HepG2 (cell line): Measurements from ENCODE around the gene TSSK3.

Experiments
- HDAC6 ChIP-seq: fragments of 200-600 bp; sonication (generic); IDR thresholded peaks from 2 replicates; pipeline ENCODE4 v1.7.0; 2017; ENCODE audit warnings: mild to moderate bottlenecking, antibody characterized with exemption, low read length, low read depth
- MED1 ChIP-seq: sonication (generic); formaldehyde crosslinking; IDR thresholded peaks from 2 replicates; pipeline ENCODE4 v1.4.0; 2020; ENCODE audit warnings: missing genetic modification reagents

DNA sequence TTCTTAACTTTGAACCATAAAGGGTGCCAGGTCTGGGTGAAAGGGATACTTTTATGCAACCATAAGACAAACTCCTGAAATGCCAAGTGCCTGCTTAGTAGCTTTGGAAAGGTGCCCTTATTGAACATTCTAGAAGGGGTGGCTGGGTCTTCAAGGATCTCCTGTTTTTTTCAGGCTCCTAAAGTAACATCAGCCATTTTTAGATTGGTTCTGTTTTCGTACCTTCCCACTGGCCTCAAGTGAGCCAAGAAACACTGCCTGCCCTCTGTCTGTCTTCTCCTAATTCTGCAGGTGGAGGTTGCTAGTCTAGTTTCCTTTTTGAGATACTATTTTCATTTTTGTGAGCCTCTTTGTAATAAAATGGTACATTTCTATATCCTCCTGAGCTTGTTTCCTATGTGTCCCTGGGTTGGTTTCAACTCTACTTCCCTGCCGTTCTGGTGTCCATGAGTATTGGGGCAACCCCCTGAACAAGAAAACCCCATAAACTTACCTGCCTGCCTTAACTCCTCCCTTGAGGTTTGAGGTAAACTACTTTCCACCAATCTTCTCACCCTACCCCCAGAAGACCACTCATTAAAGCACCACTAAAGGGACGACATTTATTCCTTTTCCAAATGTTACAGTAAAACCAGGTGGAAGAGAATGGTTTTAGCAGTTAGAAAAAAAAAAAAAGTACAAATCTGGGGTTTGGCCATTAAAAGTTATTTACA is 28.9 kb upstream of the TSSK3 start:
- no peak for TF ChIP-seq MED1 (CRISPR knock-in tag)
- TF ChIP-seq HDAC6 = no peak
